GM19193 (cell line): ENCODE results near the gene SP2.

ENCODE experiments used
- POLR2A ChIP-seq: IDR thresholded peaks from 4 replicates; pipeline ENCODE4 v1.6.1; 2011; ENCODE audit not compliant: insufficient read depth, insufficient read length; ENCODE audit errors: extremely low read depth

Gene SP2

GRCh38 chr17:47897561-47897960 is 1.5 kb downstream of the SP2 start:
- TF ChIP-seq POLR2A: no peak

DNA sequence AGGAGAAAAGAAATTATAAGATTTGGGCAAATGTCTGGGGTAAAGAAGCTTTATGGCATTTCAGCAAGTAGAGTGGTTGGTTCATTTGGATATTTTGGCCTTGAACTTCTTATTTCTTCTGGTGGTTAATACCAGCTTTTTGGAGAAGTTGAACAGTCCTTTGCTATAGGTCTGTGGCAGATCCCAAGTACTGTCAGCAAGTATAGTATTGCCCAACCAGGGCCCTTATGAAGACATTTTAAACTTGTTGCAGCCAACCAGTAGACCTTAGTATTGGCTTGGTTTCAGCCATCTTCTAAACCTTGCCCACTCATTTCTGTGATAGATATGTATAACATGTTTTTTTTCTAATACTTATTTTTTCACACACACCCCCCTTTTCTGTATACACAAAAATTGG is 2.2 kb downstream of the SP2 start:
- no peak for TF ChIP-seq POLR2A

- no peak for TF ChIP-seq POLR2A
These were observed 3.6 kb downstream of the SP2 start for GRCh38 chr17:47899643-47900042.

GRCh38 chr17:47901423-47901822 is 5.4 kb downstream of the SP2 start:
- TF ChIP-seq POLR2A: no peak

DNA sequence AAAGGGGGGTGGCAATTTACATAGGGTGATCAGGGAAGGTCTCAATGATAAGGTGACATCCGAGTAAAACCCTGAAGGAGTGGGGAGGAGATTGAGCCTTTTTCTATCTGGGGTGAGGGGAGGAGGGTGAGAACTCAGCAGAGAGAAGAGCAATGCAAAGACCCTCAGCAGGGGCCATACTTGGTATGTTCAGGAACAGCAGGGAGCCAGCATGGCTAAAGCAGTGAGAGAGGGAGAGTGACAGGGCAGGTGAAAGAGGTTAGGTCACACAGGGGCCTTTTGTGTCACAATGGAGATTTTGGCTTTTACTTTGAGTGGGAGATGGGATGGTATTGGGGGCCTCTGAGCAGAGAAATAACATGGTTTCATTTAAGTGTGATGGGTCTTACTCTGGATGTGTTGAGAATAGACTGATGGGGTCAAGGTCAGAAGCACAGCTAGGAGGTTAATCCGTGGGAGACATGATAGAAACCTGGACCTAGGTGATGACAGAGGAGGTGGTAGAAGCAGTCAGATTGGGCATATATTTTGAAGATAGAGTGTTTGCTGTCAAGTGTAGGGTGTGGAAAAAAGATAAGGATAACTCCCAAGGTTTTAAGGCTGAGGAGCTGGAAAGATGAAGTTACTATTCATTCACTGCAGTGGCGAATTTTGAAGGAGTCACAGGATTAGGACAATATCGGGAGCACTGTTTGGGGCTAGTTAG is 6.2 kb downstream of the SP2 start:
- TF ChIP-seq POLR2A: no peak

DNA sequence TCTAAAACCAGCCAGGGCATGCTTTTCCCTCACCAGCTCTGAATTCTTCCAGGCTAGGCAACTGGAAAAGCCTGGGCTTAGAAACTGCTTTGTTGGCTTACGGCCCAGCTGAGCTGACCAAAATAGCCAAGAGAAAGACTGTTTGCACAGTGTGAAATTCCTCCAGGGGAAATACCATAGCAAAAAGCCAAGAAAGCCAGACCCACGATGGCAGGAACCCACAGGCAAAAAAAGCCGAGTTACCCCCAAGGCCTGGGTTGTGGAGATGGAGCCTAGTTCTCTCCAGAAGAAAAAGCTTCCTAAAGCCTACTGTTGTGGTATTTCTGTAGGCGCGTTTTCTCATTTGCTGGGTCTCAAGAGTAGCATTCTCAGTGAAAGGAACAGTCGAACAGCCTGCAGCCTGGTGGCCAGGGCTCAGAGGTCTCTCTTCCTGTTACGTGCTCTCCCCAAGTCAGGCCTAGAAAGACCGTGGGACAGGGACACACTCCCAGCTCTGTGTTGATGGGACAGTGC is 9.2 kb downstream of the SP2 start:
- no peak for TF ChIP-seq POLR2A

DNA sequence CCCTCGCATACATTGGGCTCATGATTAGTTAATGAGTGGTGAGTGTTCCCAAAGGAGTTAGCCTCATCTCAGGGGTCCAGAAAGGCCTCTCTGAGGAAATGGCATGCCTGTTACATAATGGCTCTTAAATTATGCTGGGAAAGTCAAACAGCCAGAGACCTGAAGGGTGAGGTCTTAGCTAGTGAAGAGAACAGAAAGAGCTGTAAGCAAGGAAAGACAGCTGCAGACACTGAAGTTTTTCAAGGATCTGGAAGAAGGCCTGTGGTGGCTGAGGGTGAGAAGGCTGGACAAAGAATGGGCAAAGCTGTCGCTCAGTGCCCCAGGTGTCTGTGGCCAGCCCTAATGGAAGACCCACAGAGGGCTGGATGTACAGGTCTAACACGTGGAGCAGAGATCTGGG is 10.4 kb downstream of the SP2 start:
- TF ChIP-seq POLR2A: no peak

DNA sequence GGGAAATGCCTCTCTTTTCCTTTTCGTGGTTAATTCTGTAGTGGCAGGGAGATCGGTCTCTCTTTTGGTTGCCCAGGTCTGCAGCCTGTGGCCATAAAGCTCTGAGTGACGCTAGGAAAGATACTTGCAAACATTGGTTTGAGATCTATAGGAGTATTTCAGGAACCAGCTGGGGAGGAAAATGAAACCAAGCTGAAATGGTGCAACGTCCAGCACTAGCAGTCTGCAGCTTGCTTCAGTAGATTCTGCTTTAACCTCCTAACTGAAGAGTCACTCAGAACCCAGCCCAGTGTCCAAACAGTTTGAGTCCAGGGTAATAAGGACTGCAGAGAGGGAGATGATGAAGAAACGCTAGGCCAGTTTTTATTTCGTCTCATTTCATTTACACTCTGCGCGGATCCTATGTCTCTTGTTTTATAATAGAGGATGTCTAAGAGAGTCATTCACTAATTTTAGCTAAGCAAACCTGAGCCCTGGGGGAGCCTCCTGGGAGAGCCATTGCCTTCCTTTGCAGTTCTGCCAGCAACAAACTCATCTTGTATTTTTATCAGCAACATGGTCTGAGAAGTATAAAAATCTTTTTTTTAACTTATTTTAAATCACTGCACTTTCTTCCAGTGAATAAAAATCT is 12.0 kb downstream of the SP2 start:
- TF ChIP-seq POLR2A: no peak

- no peak for TF ChIP-seq POLR2A
These were observed 17.0 kb downstream of the SP2 start for GRCh38 chr17:47913050-47913449.

DNA sequence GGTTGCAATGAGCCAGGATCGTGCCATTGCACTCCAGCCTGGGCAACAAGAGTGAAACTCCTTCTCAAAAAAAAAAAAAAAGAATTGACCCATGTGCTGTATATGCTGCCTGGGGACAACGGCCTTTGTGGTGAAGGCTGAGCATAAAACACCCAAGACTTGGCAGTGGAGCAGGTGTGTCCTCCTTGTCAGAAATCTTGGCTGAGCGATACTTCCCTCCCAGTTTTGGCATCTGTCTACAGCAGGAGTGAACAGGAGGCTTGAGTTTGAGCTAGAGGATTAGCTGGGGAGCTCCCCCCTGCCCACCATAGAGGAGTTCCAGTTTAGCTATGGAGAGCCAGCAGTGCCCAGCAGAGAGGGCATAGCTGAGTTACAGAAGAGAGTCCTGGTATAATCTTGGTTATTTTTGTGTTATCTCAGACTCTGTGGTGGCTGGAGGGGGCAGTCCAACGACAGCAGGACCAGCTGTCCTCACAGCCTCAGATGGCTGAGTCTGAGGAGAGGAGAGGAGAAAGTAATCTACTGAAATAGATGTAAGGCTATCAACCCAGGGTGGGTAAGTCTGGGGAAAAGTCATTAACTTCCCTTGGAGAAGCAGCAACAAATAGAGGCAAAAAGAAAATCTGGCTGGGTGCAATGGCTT is 18.4 kb downstream of the SP2 start:
- no peak for TF ChIP-seq POLR2A

DNA sequence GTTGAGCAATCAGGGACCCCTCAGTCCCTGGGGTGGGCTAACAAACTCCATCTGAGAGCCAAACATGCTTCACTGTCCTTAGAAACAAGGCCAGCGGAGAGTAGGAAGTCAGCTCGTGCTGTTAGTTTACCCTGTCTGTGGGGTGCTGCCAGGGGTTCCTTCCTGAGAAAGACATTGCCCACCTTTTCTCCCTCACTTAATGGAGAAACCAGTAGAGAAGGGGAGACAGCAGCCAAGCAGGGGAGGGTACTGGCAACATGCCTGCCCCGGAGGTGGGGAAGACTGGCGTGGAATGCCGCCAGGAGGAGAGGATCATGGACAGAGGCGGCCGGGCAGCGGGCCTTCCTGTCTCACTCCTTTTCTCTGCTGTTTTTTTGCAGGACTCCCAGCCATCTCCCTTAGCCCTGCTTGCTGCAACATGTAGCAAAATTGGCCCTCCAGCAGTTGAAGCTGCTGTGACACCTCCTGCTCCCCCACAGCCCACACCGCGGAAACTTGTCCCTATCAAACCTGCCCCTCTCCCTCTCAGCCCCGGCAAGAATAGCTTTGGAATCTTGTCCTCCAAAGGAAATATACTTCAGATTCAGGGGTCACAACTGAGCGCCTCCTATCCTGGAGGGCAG is 19.9 kb downstream of the SP2 start:
- no peak for TF ChIP-seq POLR2A

GRCh38 chr17:47916489-47917208 is 20.6 kb downstream of the SP2 start:
- TF ChIP-seq POLR2A: no peak

GRCh38 chr17:47917581-47917980 is 21.5 kb downstream of the SP2 start:
- no peak for TF ChIP-seq POLR2A

DNA sequence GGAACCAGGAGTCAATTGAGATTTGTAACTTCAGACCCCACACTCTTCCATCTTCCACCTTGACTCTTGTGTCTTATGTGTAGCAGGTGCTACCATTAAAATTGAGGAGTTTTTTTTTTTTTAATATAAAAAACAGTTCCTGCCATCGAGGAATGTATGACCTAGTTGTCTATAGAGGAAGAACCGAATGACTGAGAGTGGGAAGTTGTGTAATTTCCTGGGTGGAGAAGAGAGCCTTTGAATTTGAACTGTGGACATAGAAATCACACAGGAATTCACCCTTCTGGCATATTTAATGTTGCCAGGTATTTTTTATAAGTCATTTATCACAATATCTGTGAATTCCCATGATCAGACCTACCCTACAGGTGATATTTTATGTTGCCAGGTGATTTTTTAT is 22.0 kb downstream of the SP2 start:
- no peak for TF ChIP-seq POLR2A

DNA sequence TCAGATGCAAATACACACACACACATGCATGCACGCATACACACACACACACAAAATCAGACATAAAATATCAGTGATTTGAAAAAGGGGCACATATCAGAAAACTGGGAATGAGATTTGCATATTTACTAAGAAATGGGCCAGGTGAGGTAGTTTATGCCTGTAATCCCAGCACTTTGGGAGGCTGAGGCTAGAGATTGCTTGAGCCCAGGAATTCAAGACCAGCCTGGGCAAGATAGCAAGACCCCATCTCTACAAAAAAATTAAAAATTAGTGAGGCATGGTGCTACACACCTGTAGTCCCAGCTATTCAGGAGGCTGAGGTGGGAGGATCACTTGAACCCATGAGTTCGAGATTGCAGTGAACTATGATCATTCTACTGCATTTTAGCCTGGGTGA is 23.0 kb downstream of the SP2 start:
- TF ChIP-seq POLR2A: no peak
